GM20000 (cell line): ENCODE measurements around the gene CLEC4M.

ENCODE experiments used
- DNase-seq: peaks from one replicate; pipeline ENCODE4 v3.0.0; 2012; ENCODE audit warnings: low spot score
- CTCF ChIP-seq: IDR thresholded peaks from 2 replicates; pipeline ENCODE4 v1.5.1; 2012; ENCODE audit warnings: mild to moderate bottlenecking, control low read depth; ENCODE audit errors: extremely low read depth, missing control alignments

The CLEC4M gene

GRCh38 chr19:7775761-7776160 lies 12.7 kb downstream of the CLEC4M start:
- no peak for TF ChIP-seq CTCF
- DNase-seq: no peak

GRCh38 chr19:7778081-7778480 lies 15.0 kb downstream of the CLEC4M start:
- DNase-seq: no peak
- no peak for TF ChIP-seq CTCF

DNA sequence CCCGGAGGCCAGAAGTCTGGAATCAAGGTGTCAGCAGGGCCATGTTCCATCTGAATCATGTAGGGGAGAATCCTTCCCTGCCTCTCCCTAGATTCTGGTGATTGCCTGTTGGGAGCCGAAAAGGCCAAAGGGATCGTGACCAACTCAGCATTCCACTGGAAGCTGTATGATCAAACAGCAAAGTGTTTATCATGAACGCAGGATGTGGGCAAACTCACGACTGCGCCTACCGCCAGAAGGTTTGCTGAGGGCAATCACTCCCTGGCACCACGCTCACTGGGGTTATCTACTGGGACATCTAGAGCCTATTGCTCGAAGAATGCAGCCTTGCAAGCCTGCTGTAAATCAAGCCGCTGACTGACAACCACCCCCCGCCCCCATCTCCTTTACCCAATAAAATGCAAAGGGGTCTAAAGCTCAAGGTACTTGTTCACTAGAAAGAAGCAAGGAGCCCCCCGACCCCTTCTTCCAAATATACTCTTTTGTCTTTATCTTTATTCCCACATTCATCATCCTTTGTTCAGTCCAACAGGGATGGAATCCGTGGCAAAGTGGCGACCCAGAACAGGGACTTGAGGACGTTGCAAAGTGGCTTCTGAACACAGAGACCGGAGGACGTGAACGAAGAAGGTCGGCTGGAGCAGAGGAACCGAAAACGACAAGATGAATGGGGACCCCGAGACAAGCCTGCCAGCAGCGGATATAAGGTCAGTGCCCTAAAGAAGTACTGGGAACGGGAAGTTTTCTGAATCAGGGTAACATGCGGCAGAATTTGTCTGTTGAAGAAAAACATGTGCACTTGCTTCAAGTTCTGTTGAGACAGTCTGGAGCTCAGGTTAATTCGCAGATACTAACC lies 16.8 kb downstream of the CLEC4M start:
- TF ChIP-seq CTCF: no peak
- no peak for DNase-seq

- DNase-seq: no peak
- no peak for TF ChIP-seq CTCF
Measured at GRCh38 chr19:7781157-7781556, 18.1 kb downstream of the CLEC4M start.

- DNase-seq: no peak
- TF ChIP-seq CTCF: no peak
Measured at GRCh38 chr19:7783991-7784423, 21.0 kb downstream of the CLEC4M start.

DNA sequence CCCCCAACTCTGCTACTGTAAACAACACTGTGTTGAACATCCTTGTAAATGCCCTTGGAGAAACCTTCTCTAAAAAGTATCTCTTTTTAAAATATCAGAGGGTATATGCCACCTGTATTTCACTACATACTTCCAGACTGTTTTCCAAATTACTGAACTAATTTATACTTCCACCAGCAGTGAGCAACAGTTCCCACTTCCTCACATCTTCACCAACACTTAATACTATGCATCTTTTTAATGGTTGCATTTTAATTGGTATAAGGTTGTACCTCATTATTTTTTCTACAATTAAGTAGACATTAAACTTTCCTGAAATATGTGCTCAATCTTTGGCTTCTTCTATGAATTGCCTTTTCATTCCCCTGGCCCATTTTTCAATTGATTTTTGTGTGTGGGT lies 21.8 kb downstream of the CLEC4M start:
- no peak for DNase-seq
- no peak for TF ChIP-seq CTCF

DNA sequence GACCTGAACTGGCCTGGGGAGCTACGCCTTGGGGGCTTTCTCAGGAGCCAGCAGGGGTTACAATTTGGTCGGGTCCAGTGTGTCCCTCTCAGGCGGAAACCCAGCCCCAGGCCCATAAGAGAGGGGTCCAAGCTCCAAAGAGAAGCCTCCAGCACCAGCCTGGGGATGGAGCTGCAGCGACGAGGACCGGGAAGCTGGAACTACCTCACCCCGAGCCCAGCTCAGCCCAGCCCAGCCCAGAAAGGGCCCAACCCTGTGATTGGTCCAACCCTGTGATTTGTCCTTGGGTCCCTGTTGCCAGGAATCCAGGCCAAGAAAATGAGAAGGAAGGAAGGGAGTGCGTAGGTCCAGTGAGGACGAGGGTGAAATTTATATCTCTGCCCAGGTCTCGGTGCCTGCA lies 24.1 kb downstream of the CLEC4M start:
- no peak for DNase-seq
- TF ChIP-seq CTCF: no peak
